EL (cell line): ENCODE results near the gene HNRNPUL1.

Experiments used
- DNase-seq: peaks from one replicate; pipeline ENCODE4 v3.0.0-alpha.2; 2016

HNRNPUL1 gene

DNA sequence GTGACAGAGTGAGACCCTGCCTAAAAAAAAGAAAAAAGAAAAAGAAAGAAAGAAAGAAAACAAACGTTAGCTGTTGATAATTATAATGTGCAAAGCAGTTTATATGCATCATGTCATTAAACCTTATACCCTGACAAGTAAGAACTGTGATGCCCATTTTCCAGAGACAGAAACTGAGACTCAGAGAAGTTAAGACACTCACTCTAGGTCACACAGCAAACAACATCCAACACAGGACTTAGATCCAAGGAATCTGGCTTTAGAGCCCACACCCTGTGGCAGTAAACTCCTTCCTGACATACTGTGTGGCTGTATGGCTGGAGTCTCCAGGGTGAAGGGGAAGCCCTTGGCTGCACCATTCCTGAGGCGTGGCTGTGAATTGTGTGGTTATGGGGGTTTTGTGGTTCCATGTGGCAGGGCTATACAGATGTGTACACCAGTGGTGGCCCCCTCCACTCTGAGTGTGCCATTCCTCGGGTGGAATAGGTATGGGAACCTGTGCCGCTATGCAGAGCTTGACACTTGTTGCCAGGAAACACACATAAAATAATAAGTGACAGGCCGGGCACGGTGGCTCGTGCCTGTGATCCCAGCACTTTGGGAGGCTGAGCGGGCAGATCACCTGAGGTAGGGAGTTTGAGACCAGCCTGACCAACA lies 29.5 kb upstream of the HNRNPUL1 start:
- no peak for DNase-seq

DNA sequence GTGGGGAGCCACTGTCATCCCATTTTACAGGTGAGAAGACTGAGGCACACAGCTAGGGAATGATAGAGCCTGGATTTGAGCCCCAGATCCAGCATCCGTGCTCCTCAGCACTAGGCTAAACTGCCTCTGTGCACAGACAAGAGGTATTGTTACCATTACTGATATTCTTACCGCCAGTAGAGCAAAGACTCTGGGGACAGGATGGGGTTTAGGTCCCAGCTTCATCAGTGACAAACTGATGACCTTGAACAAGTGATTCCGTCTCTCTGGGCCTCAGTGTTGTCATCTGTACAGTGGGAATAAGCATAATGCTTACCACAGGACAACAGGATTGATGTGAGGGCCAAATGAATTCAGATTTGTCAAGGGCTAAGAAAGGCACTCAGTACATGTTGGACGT lies 28.7 kb upstream of the HNRNPUL1 start:
- no peak for DNase-seq

DNA sequence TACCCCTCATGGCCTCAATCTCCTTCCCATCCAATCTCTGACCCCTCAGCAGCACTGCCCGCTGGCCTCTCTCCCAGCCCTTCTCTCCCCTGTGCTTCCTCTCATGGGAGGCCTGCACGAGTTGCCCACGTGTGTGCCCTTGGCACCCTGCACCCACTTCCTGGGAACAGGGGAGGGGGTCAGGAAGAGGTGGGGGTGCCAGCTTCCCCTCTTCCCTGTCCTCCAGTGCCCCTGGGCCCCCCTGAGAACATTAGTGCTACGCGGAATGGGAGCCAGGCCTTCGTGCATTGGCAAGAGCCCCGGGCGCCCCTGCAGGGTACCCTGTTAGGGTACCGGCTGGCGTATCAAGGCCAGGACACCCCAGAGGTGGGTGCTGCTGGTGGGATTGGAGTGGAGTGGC lies 25.9 kb upstream of the HNRNPUL1 start:
- DNase-seq, result no peak

DNA sequence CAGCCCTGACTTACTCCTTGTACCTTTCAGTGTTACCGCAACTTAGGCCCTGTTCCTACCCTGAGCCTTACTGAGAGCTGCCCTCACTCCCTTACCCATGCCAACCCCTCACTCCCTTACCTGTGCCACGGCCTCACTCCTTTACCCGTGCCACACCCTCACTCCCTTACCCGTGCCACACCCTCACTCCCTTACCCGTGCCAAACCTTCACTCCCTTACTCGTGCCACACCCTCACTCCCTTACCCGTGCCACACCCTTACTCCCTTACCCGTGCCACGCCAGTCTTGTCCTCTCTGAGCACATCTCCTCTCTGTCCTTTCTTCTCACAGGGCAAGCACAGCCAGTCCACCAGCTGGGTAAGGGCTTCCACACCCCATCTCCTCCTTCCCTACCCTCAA lies 24.8 kb upstream of the HNRNPUL1 start:
- DNase-seq, result no peak

GRCh38 chr19:41239961-41240574 lies 24.1 kb upstream of the HNRNPUL1 start:
- no peak for DNase-seq

DNA sequence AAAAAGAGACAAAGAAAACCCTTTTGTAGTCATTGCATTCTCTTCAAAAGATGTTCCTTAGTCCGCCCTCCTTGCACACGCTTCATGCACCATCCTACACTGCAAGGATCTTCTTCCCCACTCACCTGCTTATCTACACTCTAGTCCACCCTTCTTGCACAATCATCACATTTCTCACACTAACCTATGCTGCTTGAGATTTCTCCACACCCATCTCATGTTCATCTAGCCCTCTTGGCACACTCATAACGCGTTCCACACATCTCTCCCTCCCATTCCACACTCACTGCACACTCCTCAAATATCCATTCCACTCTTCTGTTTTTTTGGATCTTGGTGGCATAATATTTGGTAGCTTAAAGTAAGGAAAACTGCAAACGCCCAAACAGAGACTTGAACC lies 22.3 kb upstream of the HNRNPUL1 start:
- DNase-seq, result no peak

GRCh38 chr19:41244117-41244516 lies 20.1 kb upstream of the HNRNPUL1 start:
- DNase-seq, result no peak

GRCh38 chr19:41245843-41246242 lies 18.3 kb upstream of the HNRNPUL1 start:
- no peak for DNase-seq

DNA sequence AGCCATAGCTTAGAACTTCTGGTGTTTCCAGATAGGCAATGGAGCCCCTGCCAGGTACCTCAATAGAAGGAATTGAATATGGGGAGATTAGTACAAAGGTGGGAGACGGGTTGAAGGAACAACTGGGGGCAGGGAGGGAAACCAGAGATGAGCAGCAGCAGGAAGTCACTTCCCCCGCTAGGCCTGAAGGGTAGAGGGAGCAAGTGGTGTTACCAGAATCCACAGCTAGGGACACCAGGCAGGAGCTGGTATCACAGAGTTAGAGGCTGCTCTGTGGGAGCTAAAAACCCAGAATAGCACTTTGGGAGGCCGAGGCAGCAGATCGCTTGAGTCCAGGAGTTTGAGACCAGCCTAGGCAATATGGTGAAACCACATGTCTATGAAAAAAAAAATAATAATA lies 15.3 kb upstream of the HNRNPUL1 start:
- no peak for DNase-seq

DNA sequence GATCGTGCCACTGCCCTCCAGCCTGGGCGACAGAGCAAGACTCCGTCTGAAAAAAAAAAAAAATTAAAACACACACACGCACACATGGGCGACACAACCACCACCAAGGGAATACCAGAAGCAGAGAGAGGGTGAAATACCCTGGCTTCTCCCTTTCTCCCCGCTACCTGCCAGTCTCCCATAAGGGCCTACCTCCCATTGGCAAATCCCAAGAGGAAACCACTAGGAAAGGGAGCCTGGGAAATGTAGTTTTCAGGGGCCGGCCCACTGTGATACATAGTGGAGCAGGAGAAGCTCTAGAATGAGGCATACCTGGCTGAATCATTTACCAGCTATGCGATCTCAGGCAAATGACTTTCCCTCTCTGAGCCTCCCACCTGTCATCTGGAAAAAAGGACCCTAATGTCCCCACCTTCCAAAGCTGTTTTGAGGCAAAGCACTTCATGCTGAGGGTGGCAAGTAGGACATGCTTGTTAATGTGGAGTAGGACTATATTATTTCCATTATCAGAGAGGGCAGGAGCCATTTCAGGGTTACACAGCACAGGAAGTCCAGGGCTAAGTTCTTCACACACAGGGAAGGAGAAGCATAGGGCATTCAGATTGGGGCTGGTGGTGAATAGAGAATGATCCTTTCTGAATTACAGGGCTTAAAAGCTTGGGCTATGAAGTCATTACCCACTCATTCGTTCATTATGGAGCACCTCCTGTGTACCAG lies 14.3 kb upstream of the HNRNPUL1 start:
- DNase-seq, result no peak

- no peak for DNase-seq
Measured at GRCh38 chr19:41253660-41254059, 10.5 kb upstream of the HNRNPUL1 start.

GRCh38 chr19:41255171-41255570 lies 9.0 kb upstream of the HNRNPUL1 start:
- no peak for DNase-seq

DNA sequence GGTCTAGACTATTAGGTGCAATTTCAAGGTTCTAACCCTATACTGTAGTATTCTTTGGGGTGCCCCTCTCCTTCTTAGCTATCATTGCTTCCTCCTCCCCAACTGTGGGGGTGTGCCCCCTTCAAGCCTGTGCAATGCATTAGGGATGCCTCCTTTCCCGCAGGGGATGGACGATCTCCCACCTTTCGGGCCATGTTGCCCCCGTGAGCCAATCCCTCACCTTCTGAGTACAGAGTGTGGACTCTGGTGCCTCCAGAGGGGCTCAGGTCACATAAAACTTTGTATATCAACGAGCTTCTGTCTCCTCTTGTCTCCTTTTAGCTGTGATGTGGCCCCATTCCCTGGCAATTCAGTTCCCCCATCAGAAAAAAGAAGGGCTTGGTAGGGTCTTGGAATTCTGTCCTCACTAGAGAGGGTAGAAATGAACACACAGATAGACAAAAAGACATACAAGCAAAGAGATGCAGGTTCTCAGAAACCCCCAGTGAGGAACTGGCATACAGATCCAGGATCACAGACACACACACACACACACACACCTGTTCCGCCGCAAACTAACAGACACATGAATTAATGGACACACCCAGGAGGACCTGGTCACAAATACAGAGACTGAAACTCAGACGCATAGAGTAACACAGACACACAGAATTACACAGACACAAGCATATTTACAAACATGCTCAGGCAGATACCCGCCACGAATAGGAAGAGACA lies 2.5 kb upstream of the HNRNPUL1 start:
- DNase-seq, result no peak

DNA sequence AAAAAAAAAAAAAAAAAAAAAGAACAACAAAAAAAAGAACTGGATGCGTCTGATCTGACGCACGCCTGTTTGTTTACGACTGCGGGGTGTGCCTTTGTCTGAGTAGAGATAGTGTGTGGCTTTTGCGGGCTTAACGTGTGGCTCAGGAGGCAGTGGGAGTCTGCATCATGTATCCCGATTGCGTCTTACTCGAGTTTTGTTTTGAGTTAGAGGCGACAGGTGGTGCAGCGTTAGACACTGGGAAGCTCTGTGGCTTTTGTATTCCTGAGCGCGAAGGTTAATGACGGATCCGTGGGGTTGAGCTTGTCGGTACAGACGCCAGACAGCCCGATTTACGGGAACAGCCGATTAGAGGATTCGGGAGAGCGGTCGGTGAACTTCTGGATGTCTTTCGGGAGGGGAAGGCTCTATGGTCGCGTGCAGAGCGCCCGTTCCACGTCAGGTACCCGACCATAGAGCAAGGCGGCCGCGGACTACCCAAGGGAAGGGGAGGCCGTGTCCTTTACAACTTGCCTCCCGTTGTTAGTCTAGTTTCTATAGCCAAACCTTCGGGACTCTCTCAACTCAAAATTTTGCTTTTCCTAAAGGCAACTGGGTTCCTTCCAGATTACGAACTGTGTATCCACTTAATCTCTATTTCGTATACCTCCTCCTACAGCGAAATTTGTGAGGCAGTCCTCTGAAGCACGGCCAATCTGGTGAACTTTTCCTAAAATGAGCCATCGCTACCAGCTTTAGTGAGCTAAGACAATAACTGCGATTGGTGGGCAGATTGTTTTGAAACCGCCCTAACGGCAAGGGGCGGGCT lies 926 bp upstream of the HNRNPUL1 start:
- DNase-seq, result peak; percentile 69

DNA sequence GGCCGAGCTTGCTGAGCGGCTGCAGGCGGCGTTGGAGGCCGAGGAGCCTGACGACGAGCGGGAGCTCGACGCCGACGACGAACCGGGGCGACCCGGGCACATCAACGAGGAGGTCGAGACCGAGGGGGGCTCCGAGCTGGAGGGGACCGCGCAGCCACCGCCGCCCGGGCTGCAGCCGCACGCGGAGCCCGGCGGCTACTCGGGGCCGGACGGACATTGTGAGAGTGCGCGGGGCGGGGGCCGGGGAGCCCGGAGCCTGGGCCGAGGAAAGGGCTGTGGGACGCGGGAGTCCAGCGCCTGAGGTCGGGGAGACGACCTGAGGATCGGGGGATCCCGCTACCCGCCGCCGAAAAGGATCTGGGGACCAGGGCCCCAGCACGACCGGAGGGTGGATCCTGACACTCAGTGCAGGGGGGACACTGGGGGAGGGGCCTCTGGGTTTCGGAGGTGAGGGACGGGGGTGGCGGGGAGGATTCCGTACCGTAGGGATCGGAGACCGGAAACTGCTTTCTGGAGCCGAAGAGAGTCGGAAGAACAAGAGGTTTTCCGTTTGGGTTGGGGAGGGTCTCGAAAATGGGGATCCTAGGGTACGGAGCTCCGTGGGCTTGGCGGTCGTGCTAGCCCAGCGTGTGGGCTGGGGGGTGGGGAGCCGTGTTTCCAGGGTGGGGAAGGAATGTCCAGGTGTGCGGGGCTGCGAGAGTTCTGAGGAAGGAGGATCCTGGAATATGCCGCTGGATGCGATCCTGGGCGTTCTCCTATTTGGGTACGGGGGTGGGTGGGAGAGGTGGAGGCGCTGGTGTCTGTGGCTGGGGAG lies 616 bp downstream of the HNRNPUL1 start:
- DNase-seq, result peak; percentile 65

GRCh38 chr19:41265395-41266153 lies 1.4 kb downstream of the HNRNPUL1 start:
- peak; percentile 45 for DNase-seq

DNA sequence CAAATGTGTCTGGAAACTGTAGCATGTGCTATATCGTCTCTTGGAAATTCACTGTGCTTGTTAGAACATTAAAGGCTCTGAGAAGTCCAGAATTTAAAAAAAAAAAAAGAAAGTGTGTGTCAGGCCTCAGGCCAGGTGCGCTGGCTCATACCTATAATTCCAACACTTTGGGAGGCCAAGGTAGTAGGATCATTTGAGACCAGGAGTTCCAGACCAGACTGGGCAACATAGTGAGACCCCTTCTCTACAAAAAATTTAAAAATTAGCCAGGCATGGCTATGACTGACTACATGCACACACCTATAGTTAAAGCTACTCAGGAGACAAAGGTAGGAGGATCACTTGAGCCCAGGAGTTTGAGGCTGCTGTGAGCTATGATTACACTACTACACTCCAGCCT lies 4.9 kb downstream of the HNRNPUL1 start:
- DNase-seq, result no peak

GRCh38 chr19:41269571-41269970 lies 5.4 kb downstream of the HNRNPUL1 start:
- no peak for DNase-seq

GRCh38 chr19:41273076-41273475 lies 8.9 kb downstream of the HNRNPUL1 start:
- no peak for DNase-seq

- DNase-seq, result no peak
Measured at GRCh38 chr19:41274802-41275201, 10.6 kb downstream of the HNRNPUL1 start.

DNA sequence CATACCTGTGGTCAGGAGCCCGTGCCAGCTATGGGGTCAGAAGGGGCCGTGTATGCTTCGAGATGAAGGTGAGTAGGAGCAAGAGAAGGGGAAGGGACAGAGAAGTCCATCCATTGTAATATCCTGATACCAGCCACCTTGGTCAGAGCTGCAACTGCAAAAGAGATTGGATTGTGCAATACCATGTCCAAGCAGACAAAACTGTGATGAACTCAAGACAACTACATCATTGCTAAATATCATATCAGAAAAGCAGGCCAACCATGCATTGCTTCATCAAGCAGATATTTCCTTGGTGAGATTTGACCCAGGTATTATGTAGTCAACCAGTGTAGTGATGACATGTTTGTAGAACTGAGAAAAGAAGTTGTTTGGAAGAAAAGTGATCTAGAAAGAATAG lies 12.1 kb downstream of the HNRNPUL1 start:
- no peak for DNase-seq
